Colonic mucosa (tissue), 4 donors: Measurements from ENCODE around the gene BOLA1. TPM values are rescaled to one million over a fixed set of nuclear protein-coding genes. Genes with fewer than 3 reads are reported as not detected.

Experiments used
- DNase-seq: peaks from one replicate; pipeline ENCODE4 v3.0.0-alpha.2; 2020
- H3K27ac ChIP-seq: fragments of 200-600 bp; one replicate; pipeline ENCODE4 v1.8.0; 2021
- H3K27me3 ChIP-seq: fragments of 200-600 bp; one replicate; pipeline ENCODE4 v1.8.0; 2021
- H3K36me3 ChIP-seq: fragments of 200-600 bp; one replicate; pipeline ENCODE4 v1.8.0; 2021
- H3K4me1 ChIP-seq: fragments of 200-600 bp; one replicate; pipeline ENCODE4 v1.8.0; 2021; ENCODE audit warnings: mild to moderate bottlenecking
- H3K4me3 ChIP-seq: fragments of 200-600 bp; one replicate; pipeline ENCODE4 v1.8.0; 2021
- H3K9ac ChIP-seq, 2 donors: one replicate each; pipeline ENCODE4 v1.7.0; 2013; ENCODE audit warnings: control low read depth in 2 of 2, low read depth in 2 of 2, low read length in 2 of 2
- H3K9me3 ChIP-seq: fragments of 200-600 bp; one replicate; pipeline ENCODE4 v1.8.0; 2021
- CTCF ChIP-seq: fragments of 200-600 bp; IDR thresholded peaks from one replicate; pipeline ENCODE4 v1.8.0; 2022; ENCODE audit warnings: antibody characterized with exemption, mild to moderate bottlenecking
- intact Hi-C: fragments of 100-400 bp; cut with DNase I; formaldehyde crosslinking; loops from one replicate; pipeline ENCODE4 v1.14.1; 2022
- total RNA-seq, 2 donors: library from RNA; stranded (reverse); fragmentation: NEBNext Ultra II Directional in 1 of 2; extraction: Animal tissue kit (Norgen Biotek cat#: 25700) in 1 of 2; gene quantifications; one replicate each; pipeline ENCODE4 v1.2.1, GENCODE V29; 2021
- donor health status: healthy.
- donor health status: DM: no; HTN: no; CAD: no.
- donor health status: DM: no; HTN: no; CAD: no.

Gene BOLA1
- total RNA-seq, 2 donors from 2014 or later, result 12.8 to 21.1 TPM

GRCh38 chr1:149928401-149928724 is 29.0 kb downstream of the BOLA1 start:
- H3K9ac ChIP-seq, result peak overlapping the region; percentile 62 to 92
- H3K9me3 ChIP-seq, result no peaks in the 10 kb centered on the region
- DNase-seq, result no peak
- H3K4me3 ChIP-seq, result peak overlapping the region; percentile 96
- H3K4me1 ChIP-seq, result peaks cover 4% of the 10 kb centered on the region
- intact Hi-C loops, result no loop called here
- H3K27me3 ChIP-seq, result no peaks in the 10 kb centered on the region
- TF ChIP-seq CTCF, result no peak
- peaks cover 20% of the 10 kb centered on the region for H3K36me3 ChIP-seq
- peak overlapping the region; percentile 98 for H3K27ac ChIP-seq

- intact Hi-C loops, result no loop called here
- no peaks in the 10 kb centered on the region for H3K27me3 ChIP-seq
- peaks cover 4% of the 10 kb centered on the region for H3K4me1 ChIP-seq
- peak overlapping the region; percentile 98 for H3K27ac ChIP-seq
- TF ChIP-seq CTCF, result no peak
- no peak overlapping the region for H3K4me3 ChIP-seq
- peaks cover 12% of the 10 kb centered on the region for H3K36me3 ChIP-seq
- no peak for DNase-seq
- no peaks in the 10 kb centered on the region for H3K9me3 ChIP-seq
- H3K9ac ChIP-seq, result peak overlapping the region in 1 of 2 donors; percentile 27
Measured at GRCh38 chr1:149929856-149930255, 30.5 kb downstream of the BOLA1 start.

DNA sequence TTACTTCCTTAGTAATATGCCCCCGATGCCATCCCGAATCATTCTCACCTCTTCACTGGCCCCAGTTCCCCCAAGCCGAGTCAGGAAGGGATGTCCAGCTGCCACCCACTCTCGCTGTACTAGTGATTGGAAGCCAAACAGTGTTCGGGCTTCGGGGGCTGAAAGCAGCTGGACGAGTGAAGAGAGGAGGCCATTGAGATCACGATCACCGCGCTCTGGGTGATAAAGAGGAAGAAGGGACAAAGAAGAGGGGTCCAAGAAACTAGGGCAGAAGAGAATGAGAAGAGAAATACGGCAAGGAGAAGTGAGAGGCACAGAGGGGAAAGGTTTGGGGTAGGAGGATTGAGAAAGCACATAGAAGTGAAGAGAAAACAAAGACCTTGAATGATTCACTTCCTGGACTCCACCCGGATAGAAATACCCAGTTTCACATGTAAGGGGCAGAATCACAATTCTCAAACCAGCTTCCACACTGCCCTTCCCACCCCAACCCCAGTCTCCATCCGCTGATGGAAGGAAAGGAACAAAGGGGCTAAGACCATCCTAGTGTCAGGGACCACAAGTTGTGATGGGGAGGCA is 31.9 kb downstream of the BOLA1 start:
- peak overlapping the region; percentile 98 for H3K27ac ChIP-seq
- intact Hi-C loops, result no loop called here
- no peaks in the 10 kb centered on the region for H3K27me3 ChIP-seq
- H3K4me3 ChIP-seq, result peak overlapping the region; percentile 1
- peak overlapping the region in 1 of 2 donors; percentile 60 for H3K9ac ChIP-seq
- no peak for TF ChIP-seq CTCF
- DNase-seq, result no peak
- peaks cover 4% of the 10 kb centered on the region for H3K4me1 ChIP-seq
- no peaks in the 10 kb centered on the region for H3K9me3 ChIP-seq
- peaks cover 1% of the 10 kb centered on the region for H3K36me3 ChIP-seq

DNA sequence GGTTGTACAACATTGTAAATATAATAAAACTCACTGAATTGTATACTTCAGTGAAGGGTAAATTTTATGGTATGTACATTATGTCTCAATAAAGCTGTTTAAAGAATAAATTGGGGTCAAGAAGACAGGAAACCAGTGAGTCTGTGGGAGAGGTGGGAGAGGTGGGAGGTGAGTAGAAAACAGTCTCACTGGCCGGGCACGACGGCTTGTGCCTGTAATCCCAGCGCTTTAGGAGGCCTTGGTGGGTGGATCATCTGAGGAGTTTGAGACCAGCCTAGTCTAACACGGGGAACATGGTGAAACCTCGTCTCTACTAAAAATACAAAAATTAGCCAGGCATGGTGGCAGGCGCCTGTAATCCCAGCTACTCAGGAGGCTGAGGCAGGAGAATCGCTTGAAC is 33.1 kb downstream of the BOLA1 start:
- DNase-seq, result peak; percentile 64
- Histone ChIP-seq H3K9me3 (no peaks in the 10 kb centered on the region), H3K36me3 (no peaks in the 10 kb centered on the region), H3K9ac (peak overlapping the region in 1 of 2 donors; percentile 60), H3K27ac (peak overlapping the region; percentile 98), H3K27me3 (no peaks in the 10 kb centered on the region), H3K4me1 (peaks cover 5% of the 10 kb centered on the region), H3K4me3 (peak overlapping the region; percentile 1)
- intact Hi-C loops, result no loop called here
- no peak for TF ChIP-seq CTCF

DNA sequence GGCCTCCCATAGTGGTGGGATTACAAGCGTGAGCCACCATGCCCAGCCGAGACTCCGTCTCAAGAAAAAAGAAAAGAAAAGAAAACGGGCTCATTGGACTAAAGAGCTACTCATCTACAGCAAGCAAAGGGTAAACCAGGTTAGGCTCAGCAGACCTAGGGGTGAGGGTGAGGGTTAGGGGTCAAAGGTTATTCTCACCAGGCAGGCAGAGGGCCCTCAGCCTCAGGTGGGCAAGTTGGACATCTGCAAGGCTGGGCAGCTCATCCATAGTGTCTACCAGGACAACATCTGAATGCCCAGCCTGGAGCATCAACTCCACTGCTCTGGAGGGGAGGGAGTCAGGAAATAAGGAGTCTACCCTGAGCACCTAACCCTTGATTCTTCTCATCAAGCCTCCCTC is 33.8 kb downstream of the BOLA1 start:
- DNase-seq, result no peak
- Histone ChIP-seq H3K36me3 (no peaks in the 10 kb centered on the region), H3K9me3 (no peaks in the 10 kb centered on the region), H3K9ac (peak overlapping the region in 1 of 2 donors; percentile 98), H3K27me3 (no peaks in the 10 kb centered on the region), H3K4me1 (peaks cover 8% of the 10 kb centered on the region), H3K4me3 (peak overlapping the region; percentile 7), H3K27ac (peak overlapping the region; percentile 98)
- intact Hi-C loops, result no loop called here
- TF ChIP-seq CTCF, result no peak
